ENCODE measurements around the gene SRD5A3. TPM values are rescaled to one million over a fixed set of nuclear protein-coding genes. Genes with fewer than 3 reads are reported as not detected.

The SRD5A3 gene
- total RNA-seq, 1 donor from 2014 or later: 6.8 TPM

DNA sequence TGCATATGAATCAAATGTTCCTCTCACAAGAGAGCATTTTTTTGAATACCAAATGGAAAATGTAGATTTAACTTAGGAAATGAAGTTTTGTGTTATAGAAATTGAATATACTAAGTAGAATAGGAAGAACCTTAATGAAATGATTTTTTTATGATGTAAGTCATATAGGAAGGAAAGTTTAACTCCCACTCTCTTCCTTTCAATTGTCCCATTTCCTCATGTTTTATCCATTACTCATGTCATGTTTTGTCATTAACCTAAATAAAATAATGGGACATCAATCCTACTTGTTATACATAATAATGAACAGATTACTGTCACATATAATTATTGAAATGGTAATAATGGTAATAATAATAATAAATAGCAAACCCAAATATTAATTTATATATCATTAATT, 22.7 kb upstream of the SRD5A3 start:
- Histone ChIP-seq H3K4me1 (no peaks in the 10 kb centered on the region), H3K27me3 (no peaks in the 10 kb centered on the region)
- intact Hi-C loops (cut with DNase I): no loop called here

DNA sequence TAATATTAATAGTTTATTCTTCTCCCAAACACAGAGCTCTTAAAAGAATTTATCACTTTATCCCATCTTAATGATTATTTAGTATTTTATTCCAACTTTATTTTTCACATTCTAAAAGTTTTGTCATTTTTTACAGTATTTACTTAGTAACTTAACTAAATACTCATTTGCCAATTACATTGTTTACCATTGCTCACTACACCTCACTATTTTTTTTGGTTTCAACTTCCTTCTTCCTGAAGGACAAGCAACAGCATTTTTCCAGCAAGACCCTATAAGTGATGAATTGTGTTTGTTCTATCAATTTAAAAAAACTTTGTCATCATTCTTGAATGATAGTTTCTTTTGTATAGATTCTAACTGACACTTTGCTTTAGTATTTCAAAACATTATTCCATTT, 19.4 kb upstream of the SRD5A3 start:
- H3K4me3 ChIP-seq: no peak overlapping the region
- no peak for DNase-seq (ENCODE audit: low spot score in 2 of 2)
- H3K27me3 ChIP-seq: no peaks in the 10 kb centered on the region
- TF ChIP-seq, protein P1, sequence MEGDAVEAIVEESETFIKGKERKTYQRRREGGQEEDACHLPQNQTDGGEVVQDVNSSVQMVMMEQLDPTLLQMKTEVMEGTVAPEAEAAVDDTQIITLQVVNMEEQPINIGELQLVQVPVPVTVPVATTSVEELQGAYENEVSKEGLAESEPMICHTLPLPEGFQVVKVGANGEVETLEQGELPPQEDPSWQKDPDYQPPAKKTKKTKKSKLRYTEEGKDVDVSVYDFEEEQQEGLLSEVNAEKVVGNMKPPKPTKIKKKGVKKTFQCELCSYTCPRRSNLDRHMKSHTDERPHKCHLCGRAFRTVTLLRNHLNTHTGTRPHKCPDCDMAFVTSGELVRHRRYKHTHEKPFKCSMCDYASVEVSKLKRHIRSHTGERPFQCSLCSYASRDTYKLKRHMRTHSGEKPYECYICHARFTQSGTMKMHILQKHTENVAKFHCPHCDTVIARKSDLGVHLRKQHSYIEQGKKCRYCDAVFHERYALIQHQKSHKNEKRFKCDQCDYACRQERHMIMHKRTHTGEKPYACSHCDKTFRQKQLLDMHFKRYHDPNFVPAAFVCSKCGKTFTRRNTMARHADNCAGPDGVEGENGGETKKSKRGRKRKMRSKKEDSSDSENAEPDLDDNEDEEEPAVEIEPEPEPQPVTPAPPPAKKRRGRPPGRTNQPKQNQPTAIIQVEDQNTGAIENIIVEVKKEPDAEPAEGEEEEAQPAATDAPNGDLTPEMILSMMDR (IDR thresholded peaks at IDR 0.05): no peak
- H3K9me3 ChIP-seq: no peaks in the 10 kb centered on the region
- H3K27ac ChIP-seq: no peak overlapping the region
- H3K4me1 ChIP-seq: no peaks in the 10 kb centered on the region
- H3K36me3 ChIP-seq: no peaks in the 10 kb centered on the region
- intact Hi-C loops (cut with DNase I): no loop called here

More for the DNA sequence above, 22.7 kb upstream of the SRD5A3 start:
- Histone ChIP-seq H3K4me3 (no peak overlapping the region), H3K27ac (no peak overlapping the region), H3K9me3 (no peaks in the 10 kb centered on the region), H3K36me3 (no peaks in the 10 kb centered on the region)
- no peak for DNase-seq (ENCODE audit: low spot score in 2 of 2)
- TF ChIP-seq, protein P1 (IDR thresholded peaks at IDR 0.05): no peak

DNA sequence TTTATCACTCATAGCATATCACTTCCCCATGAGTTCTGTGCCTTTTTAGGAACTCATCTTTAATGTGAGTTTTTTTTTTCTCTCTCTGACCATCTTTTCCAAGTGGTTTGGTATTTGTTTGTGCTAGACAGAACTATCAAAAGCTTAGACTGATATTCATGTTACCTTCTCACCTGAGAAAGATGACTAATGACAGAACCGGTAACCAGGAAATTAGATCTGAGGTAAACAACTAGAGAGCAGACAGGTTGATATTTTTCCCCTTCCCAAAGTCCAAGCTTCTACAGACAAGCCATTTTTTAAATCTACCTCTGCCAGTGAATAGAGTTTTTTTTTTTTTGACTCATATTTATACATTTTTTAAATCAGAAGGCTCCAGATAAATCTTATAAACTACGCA, 17.0 kb upstream of the SRD5A3 start:
- intact Hi-C loops (cut with DNase I): no loop called here
- Histone ChIP-seq H3K36me3 (no peaks in the 10 kb centered on the region), H3K4me1 (no peaks in the 10 kb centered on the region), H3K27me3 (no peaks in the 10 kb centered on the region), H3K27ac (no peak overlapping the region), H3K4me3 (no peak overlapping the region), H3K9me3 (no peaks in the 10 kb centered on the region)
- DNase-seq (ENCODE audit: low spot score in 2 of 2): no peak
- TF ChIP-seq, protein P1 (IDR thresholded peaks at IDR 0.05): no peak

DNA sequence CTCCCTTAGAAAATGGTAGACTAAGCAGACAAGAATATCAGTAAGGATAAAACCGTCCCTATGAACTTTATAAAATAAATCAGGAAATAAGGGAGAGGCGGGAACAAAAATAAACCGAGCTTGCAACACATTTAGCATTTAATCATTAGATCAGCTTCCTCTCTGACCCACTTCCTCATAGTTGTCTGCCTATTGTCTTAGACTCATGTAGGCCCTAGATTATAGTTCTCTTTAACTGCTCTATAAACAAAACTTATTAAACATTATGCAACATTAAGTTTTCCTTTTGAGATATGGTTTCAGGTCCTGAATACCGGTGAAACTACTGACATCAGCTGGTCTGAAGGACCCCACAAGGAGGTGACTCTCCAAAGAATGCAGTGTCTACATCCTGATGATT, 15.8 kb upstream of the SRD5A3 start:
- DNase-seq (ENCODE audit: low spot score in 2 of 2): no peak
- Histone ChIP-seq H3K4me3 (no peak overlapping the region), H3K36me3 (no peaks in the 10 kb centered on the region), H3K4me1 (no peaks in the 10 kb centered on the region), H3K27me3 (no peaks in the 10 kb centered on the region), H3K9me3 (no peaks in the 10 kb centered on the region), H3K27ac (no peak overlapping the region)
- TF ChIP-seq, protein P1 (IDR thresholded peaks at IDR 0.05): no peak
- intact Hi-C loops (cut with DNase I): no loop called here

DNA sequence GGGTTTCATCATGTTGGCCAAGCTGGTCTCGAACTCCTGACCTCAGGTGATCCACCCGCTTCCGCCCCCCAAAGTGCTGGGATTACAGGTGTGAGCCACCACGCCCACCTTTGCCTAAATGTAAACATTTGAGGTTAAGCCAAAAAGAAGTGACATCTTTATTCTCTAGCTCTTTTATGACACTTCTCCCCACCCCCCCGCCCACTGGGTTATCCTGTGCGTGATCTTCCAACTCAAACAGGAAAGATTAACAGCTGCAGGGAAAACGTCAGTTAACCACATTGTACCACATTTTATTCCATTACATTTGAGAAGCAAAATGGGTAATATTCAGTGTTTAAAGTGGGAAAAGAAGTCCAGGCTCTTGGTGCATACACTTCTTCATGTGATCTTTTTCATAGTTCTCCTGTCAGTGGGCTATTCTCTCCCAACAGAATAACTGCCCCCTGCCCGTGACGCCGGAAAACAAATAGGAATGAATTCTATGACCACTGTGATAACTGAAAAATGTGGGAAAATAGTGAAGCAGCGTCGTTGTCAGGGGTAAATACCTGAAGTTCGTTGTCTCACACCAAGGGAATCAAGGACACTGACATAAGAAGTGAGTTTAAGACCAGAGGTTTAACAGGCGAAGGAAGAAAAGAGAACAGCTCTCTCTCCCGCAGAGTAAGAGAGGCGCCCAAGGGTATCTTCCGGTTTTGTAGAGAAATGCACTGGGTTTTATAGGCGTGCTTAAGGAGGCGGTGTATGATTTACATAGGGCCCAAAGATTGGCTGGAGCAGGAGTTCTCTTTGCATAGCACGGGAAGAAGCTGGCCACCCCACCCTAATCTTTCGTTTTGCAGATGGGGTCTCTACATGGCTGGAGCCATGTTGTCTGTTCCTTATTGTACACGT, 9.7 kb upstream of the SRD5A3 start:
- no peak overlapping the region for H3K27ac ChIP-seq
- DNase-seq (ENCODE audit: low spot score in 2 of 2): no peak
- no peaks in the 10 kb centered on the region for H3K27me3 ChIP-seq
- H3K9me3 ChIP-seq: no peaks in the 10 kb centered on the region
- H3K36me3 ChIP-seq: no peaks in the 10 kb centered on the region
- TF ChIP-seq, protein P1 (IDR thresholded peaks at IDR 0.05): no peak
- no peaks in the 10 kb centered on the region for H3K4me1 ChIP-seq
- intact Hi-C loops (cut with DNase I): no loop called here
- no peak overlapping the region for H3K4me3 ChIP-seq
